OCI-LY7 (cell line): ENCODE results near the gene ARAP1.

Source experiments
- CTCF ChIP-seq: fragments of 200-600 bp; sonication (generic); conservative IDR thresholded peaks from 2 replicates; pipeline ENCODE4 v1.5.1; 2014; ENCODE audit warnings: mild to moderate bottlenecking, antibody characterized with exemption, low read length, moderate library complexity, mixed read lengths
- EZH2phosphoT487 ChIP-seq: fragments of 200-600 bp; sonication (generic); IDR thresholded peaks from 2 replicates; pipeline ENCODE4 v1.6.1; 2018; ENCODE audit warnings: low read depth, borderline replicate concordance, mild to moderate bottlenecking, mixed run types, antibody characterized with exemption, low read length, moderate library complexity, mixed read lengths

- no peak for TF ChIP-seq CTCF
- no peak for TF ChIP-seq EZH2phosphoT487
These were observed 94.7 kb downstream of the ARAP1 start for GRCh38 chr11:72657411-72658100.
